LoVo (cell line): ENCODE measurements around the gene STAB2.

Experiments used
- DNase-seq: peaks from one replicate; pipeline ENCODE4 v3.0.0-alpha.2; 2016; ENCODE audit warnings: low spot score

Gene STAB2

GRCh38 chr12:103748875-103749274, 161.8 kb downstream of the STAB2 start:
- no peak for DNase-seq

GRCh38 chr12:103751171-103751570, 164.1 kb downstream of the STAB2 start:
- DNase-seq, result no peak

- DNase-seq, result no peak
These were observed 164.5 kb downstream of the STAB2 start for GRCh38 chr12:103751600-103751999.

- no peak for DNase-seq
These were observed 168.4 kb downstream of the STAB2 start for GRCh38 chr12:103755425-103755824.

GRCh38 chr12:103756443-103756842, 169.4 kb downstream of the STAB2 start:
- DNase-seq, result no peak

GRCh38 chr12:103757248-103757647, 170.2 kb downstream of the STAB2 start:
- no peak for DNase-seq

- no peak for DNase-seq
These were observed 171.4 kb downstream of the STAB2 start for GRCh38 chr12:103758310-103759089.

- no peak for DNase-seq
These were observed 175.4 kb downstream of the STAB2 start for GRCh38 chr12:103762473-103762872.

- no peak for DNase-seq
These were observed 178.2 kb downstream of the STAB2 start for GRCh38 chr12:103765322-103765721.

- no peak for DNase-seq
These were observed 179.0 kb downstream of the STAB2 start for GRCh38 chr12:103766028-103766427.

- no peak for DNase-seq
These were observed 181.5 kb downstream of the STAB2 start for GRCh38 chr12:103768467-103769123.

GRCh38 chr12:103769240-103769945, 182.3 kb downstream of the STAB2 start:
- no peak for DNase-seq

- DNase-seq, result no peak
These were observed 184.4 kb downstream of the STAB2 start for GRCh38 chr12:103771466-103771865.

GRCh38 chr12:103772367-103773108, 185.5 kb downstream of the STAB2 start:
- DNase-seq, result no peak

GRCh38 chr12:103773109-103773910, 186.2 kb downstream of the STAB2 start:
- DNase-seq, result no peak

GRCh38 chr12:103774977-103775560, 188.0 kb downstream of the STAB2 start:
- DNase-seq, result no peak

GRCh38 chr12:103778781-103779180, 191.7 kb downstream of the STAB2 start:
- DNase-seq, result no peak

- no peak for DNase-seq
These were observed 192.5 kb downstream of the STAB2 start for GRCh38 chr12:103779410-103780092.

- no peak for DNase-seq
These were observed 193.0 kb downstream of the STAB2 start for GRCh38 chr12:103780093-103780440.

GRCh38 chr12:103780992-103781391, 193.9 kb downstream of the STAB2 start:
- no peak for DNase-seq

- no peak for DNase-seq
These were observed 195.3 kb downstream of the STAB2 start for GRCh38 chr12:103782399-103782798.
